Astrocyte (in vitro differentiated cells and primary cell): ENCODE results near the gene UMODL1.

Experiments used
- CTCF ChIP-seq: IDR thresholded peaks from 2 replicates; pipeline ENCODE4 v1.5.1; 2011; ENCODE audit warnings: low read depth, mild to moderate bottlenecking, inconsistent platforms, low read length, moderate library complexity; ENCODE audit not compliant: insufficient read depth
- EZH2 ChIP-seq: IDR thresholded peaks from 2 replicates; pipeline ENCODE4 v1.6.1; 2012; ENCODE audit warnings: mild to moderate bottlenecking, low read length, inconsistent platforms; ENCODE audit not compliant: insufficient read depth

- no peak for TF ChIP-seq CTCF
- TF ChIP-seq EZH2 = no peak
Observed at GRCh38 chr21:42061986-42062235, 9.2 kb upstream of the UMODL1 start.
